ENCODE data around the gene AGO1.

DNA sequence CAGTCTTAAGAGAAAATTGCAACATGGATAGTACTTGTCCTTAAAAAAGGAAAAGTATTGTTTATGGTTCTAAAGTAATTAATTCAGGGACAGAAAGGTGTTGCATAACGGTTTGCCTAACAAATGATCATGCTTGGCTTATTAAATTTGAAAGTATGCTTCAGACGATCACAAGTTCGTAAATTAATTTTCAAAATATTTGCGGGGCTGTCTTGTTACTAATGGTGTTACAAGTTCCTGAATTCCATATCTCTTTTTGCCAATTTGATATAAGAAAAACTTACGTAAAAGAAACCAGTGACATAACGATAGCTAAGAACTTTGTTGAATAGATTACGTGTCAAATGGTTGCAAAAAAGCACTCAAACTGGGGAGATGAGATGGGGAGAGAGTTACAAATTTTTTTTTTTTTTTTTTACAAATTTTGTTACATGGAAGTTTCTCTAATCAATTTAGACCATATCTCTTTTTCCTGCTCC is 49.2 kb downstream of the AGO1 start:
- TF ChIP-seq, protein P1, sequence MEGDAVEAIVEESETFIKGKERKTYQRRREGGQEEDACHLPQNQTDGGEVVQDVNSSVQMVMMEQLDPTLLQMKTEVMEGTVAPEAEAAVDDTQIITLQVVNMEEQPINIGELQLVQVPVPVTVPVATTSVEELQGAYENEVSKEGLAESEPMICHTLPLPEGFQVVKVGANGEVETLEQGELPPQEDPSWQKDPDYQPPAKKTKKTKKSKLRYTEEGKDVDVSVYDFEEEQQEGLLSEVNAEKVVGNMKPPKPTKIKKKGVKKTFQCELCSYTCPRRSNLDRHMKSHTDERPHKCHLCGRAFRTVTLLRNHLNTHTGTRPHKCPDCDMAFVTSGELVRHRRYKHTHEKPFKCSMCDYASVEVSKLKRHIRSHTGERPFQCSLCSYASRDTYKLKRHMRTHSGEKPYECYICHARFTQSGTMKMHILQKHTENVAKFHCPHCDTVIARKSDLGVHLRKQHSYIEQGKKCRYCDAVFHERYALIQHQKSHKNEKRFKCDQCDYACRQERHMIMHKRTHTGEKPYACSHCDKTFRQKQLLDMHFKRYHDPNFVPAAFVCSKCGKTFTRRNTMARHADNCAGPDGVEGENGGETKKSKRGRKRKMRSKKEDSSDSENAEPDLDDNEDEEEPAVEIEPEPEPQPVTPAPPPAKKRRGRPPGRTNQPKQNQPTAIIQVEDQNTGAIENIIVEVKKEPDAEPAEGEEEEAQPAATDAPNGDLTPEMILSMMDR (IDR thresholded peaks at IDR 0.05): no peak
- TF ChIP-seq POLR2A (IDR thresholded peaks at IDR 0.05): no peak
